GM12892 (cell line): Measurements from ENCODE around the gene TRIOBP.

ENCODE experiments used
- DNase-seq: peaks from one replicate; pipeline ENCODE4 v3.0.0; 2011; ENCODE audit not compliant: insufficient read length
- FAIRE-seq: peaks from 2 replicates; lab custom pipeline; 2011; peaks lifted over from hg19 to GRCh38; lab: Jason Lieb, UNC
- POLR2A ChIP-seq: IDR thresholded peaks from 2 replicates; pipeline ENCODE4 v1.6.1; 2011; ENCODE audit warnings: low read depth, low read length, control low read depth
- POLR2AphosphoS5 ChIP-seq: IDR thresholded peaks from 2 replicates; pipeline ENCODE4 v1.6.1; 2011; ENCODE audit warnings: low read depth, low read length, control low read depth
- TAF1 ChIP-seq: IDR thresholded peaks from 2 replicates; pipeline ENCODE4 v1.6.1; 2011; ENCODE audit warnings: low read depth, mild to moderate bottlenecking, control low read depth, low read length, borderline replicate concordance

The TRIOBP gene

GRCh38 chr22:37768273-37768672, 71.4 kb downstream of the TRIOBP start:
- TF ChIP-seq POLR2A (no peak), TAF1 (no peak), POLR2AphosphoS5 (no peak)
- DNase-seq: no peak

GRCh38 chr22:37769056-37769455, 72.2 kb downstream of the TRIOBP start:
- no peak for DNase-seq
- no peak for TF ChIP-seq POLR2A
- no peak for TF ChIP-seq TAF1
- TF ChIP-seq POLR2AphosphoS5: no peak
- FAIRE-seq: no peak

More at GRCh38 chr22:37768273-37768672, 71.4 kb downstream of the TRIOBP start:
- FAIRE-seq: no peak

GRCh38 chr22:37771081-37771480, 74.2 kb downstream of the TRIOBP start:
- FAIRE-seq (no peak), DNase-seq (no peak)
- TF ChIP-seq TAF1 (no peak), POLR2AphosphoS5 (no peak), POLR2A (no peak)

- TF ChIP-seq TAF1: no peak
- TF ChIP-seq POLR2AphosphoS5: no peak
- TF ChIP-seq POLR2A: no peak
- no peak for DNase-seq
- no peak for FAIRE-seq
Measured at GRCh38 chr22:37771702-37772427, 75.0 kb downstream of the TRIOBP start.

- DNase-seq: no peak
- TF ChIP-seq POLR2A: no peak
- no peak for TF ChIP-seq TAF1
- TF ChIP-seq POLR2AphosphoS5: no peak
- FAIRE-seq: no peak
Measured at GRCh38 chr22:37774728-37775127, 77.9 kb downstream of the TRIOBP start.

- FAIRE-seq: no peak
Measured at GRCh38 chr22:37775785-37776638, 79.2 kb downstream of the TRIOBP start.

GRCh38 chr22:37776639-37777005, 79.8 kb downstream of the TRIOBP start:
- TF ChIP-seq POLR2A: no peak
- DNase-seq (no peak), FAIRE-seq (no peak)

More at GRCh38 chr22:37775785-37776638, 79.2 kb downstream of the TRIOBP start:
- DNase-seq: no peak
- TF ChIP-seq TAF1 (no peak), POLR2AphosphoS5 (no peak; the same call in 1 of the 2 replicates), POLR2A (no peak)

GRCh38 chr22:37777122-37777687, 80.4 kb downstream of the TRIOBP start:
- DNase-seq: peak; percentile 48
- peak; percentile 88 for FAIRE-seq
- TF ChIP-seq TAF1: no peak
- TF ChIP-seq POLR2AphosphoS5: no peak
- TF ChIP-seq POLR2A: no peak

GRCh38 chr22:37778370-37779009, 81.6 kb downstream of the TRIOBP start:
- DNase-seq: no peak
- FAIRE-seq: no peak
- TF ChIP-seq POLR2AphosphoS5 (no peak), POLR2A (no peak), TAF1 (no peak)

GRCh38 chr22:37781434-37782059, 84.7 kb downstream of the TRIOBP start:
- DNase-seq: no peak
- FAIRE-seq: no peak
- TF ChIP-seq TAF1 (no peak), POLR2A (no peak), POLR2AphosphoS5 (no peak)

GRCh38 chr22:37782340-37783168, 85.7 kb downstream of the TRIOBP start:
- DNase-seq (no peak), FAIRE-seq (no peak)
- TF ChIP-seq POLR2AphosphoS5 (no peak), TAF1 (no peak), POLR2A (no peak)
